ENCODE data around the gene C1QBP. TPM values are rescaled to one million over a fixed set of nuclear protein-coding genes. Genes with fewer than 3 reads are reported as not detected.
A peak's percentile ranks its signal among the peaks of the same experiment; 100 is the strongest.
"Not testable (repeated sequence)": the region's sequence is repeated elsewhere in the genome, so short reads cannot be mapped to it uniquely, and the experiment has no call there.

The C1QBP gene
- total RNA-seq, 2 donors from 2014 or later, result 234 to 350 TPM

- no peaks in the 10 kb centered on the region for H3K9me3 Mint-ChIP-seq
- H3K27ac Mint-ChIP-seq, result no peak overlapping the region
- DNase-seq (ENCODE audit: low spot score in 2 of 2) (no peak), ATAC-seq (no peak)
- peaks cover 15 to 26% of the 10 kb centered on the region in 2 donors for H3K36me3 Mint-ChIP-seq
Measured at GRCh38 chr17:5443728-5444127, 4.8 kb upstream of the C1QBP start.

- ATAC-seq (no peak), DNase-seq (ENCODE audit: low spot score in 2 of 2) (no peak)
- Mint-ChIP-seq H3K9me3 (no peaks in the 10 kb centered on the region), H3K36me3 (peaks cover 23 to 37% of the 10 kb centered on the region in 2 donors), H3K27ac (peak overlapping the region; percentile 84 to 87)
Measured at GRCh38 chr17:5439446-5439764, 450 bp upstream of the C1QBP start.

- ATAC-seq (no peak), DNase-seq (ENCODE audit: low spot score in 2 of 2) (no peak)
- peak overlapping the region; percentile 88 to 96 for H3K27ac Mint-ChIP-seq
- no peaks in the 10 kb centered on the region for H3K9me3 Mint-ChIP-seq
- H3K36me3 Mint-ChIP-seq, result peaks cover 18 to 40% of the 10 kb centered on the region in 2 donors
Measured at GRCh38 chr17:5437721-5438317, 1.1 kb downstream of the C1QBP start.

GRCh38 chr17:5435781-5436315 lies 3.1 kb downstream of the C1QBP start:
- H3K36me3 Mint-ChIP-seq, result peaks cover 18 to 45% of the 10 kb centered on the region in 2 donors
- H3K9me3 Mint-ChIP-seq; ATAC-seq; DNase-seq (ENCODE audit: low spot score in 2 of 2): not testable (repeated sequence)
- H3K27ac Mint-ChIP-seq, result peak overlapping the region in 1 of 2 donors; percentile 90

- no peaks in the 10 kb centered on the region for H3K9me3 Mint-ChIP-seq
- peak overlapping the region; percentile 76 to 86 for H3K27ac Mint-ChIP-seq
Measured at GRCh38 chr17:5434984-5435383, 4.0 kb downstream of the C1QBP start.

GRCh38 chr17:5431949-5432556 lies 6.9 kb downstream of the C1QBP start:
- ATAC-seq (no peak), DNase-seq (ENCODE audit: low spot score in 2 of 2) (no peak)
- H3K9me3 Mint-ChIP-seq, result no peaks in the 10 kb centered on the region
- peak overlapping the region; percentile 65 to 81 for H3K27ac Mint-ChIP-seq
- H3K36me3 Mint-ChIP-seq, result peaks cover 10 to 33% of the 10 kb centered on the region in 2 donors

More at GRCh38 chr17:5434984-5435383, 4.0 kb downstream of the C1QBP start:
- DNase-seq (ENCODE audit: low spot score in 2 of 2) (no peak), ATAC-seq (no peak)
- H3K36me3 Mint-ChIP-seq, result peaks cover 18 to 50% of the 10 kb centered on the region in 2 donors

- Mint-ChIP-seq H3K27ac (peak overlapping the region; percentile 65 to 82), H3K36me3 (peaks cover 10 to 25% of the 10 kb centered on the region in 2 donors)
- not testable (repeated sequence) for DNase-seq (ENCODE audit: low spot score in 2 of 2); H3K9me3 Mint-ChIP-seq; ATAC-seq
Measured at GRCh38 chr17:5431234-5431633, 7.7 kb downstream of the C1QBP start.

GRCh38 chr17:5430413-5430999 lies 8.4 kb downstream of the C1QBP start:
- Mint-ChIP-seq H3K27ac (peak overlapping the region; percentile 65 to 82), H3K36me3 (peaks cover 14 to 29% of the 10 kb centered on the region in 2 donors)
- no peak for DNase-seq (ENCODE audit: low spot score in 2 of 2)

GRCh38 chr17:5429191-5429887 lies 9.6 kb downstream of the C1QBP start:
- H3K9me3 Mint-ChIP-seq, result no peaks in the 10 kb centered on the region
- peak overlapping the region in 1 of 2 donors; percentile 75 for H3K27ac Mint-ChIP-seq
- H3K36me3 Mint-ChIP-seq, result peaks cover 11 to 24% of the 10 kb centered on the region in 2 donors
- ATAC-seq, result no peak
- DNase-seq (ENCODE audit: low spot score in 2 of 2), result no peak

More at GRCh38 chr17:5430413-5430999, 8.4 kb downstream of the C1QBP start:
- H3K9me3 Mint-ChIP-seq, result no peaks in the 10 kb centered on the region
- no peak for ATAC-seq

- Mint-ChIP-seq H3K9me3 (no peaks in the 10 kb centered on the region), H3K36me3 (peaks cover 15 to 33% of the 10 kb centered on the region in 2 donors), H3K27ac (peak overlapping the region in 1 of 2 donors; percentile 15)
- ATAC-seq (no peak), DNase-seq (ENCODE audit: low spot score in 2 of 2) (no peak)
Measured at GRCh38 chr17:5425826-5426225, 13.1 kb downstream of the C1QBP start.

GRCh38 chr17:5424909-5425308 lies 14.0 kb downstream of the C1QBP start:
- ATAC-seq, result no peak
- no peaks in the 10 kb centered on the region for H3K9me3 Mint-ChIP-seq
- peaks cover 24 to 36% of the 10 kb centered on the region in 2 donors for H3K36me3 Mint-ChIP-seq
- no peak for DNase-seq (ENCODE audit: low spot score in 2 of 2)
- peak overlapping the region; percentile 15 to 25 for H3K27ac Mint-ChIP-seq

- no peak for ATAC-seq
- Mint-ChIP-seq H3K9me3 (no peaks in the 10 kb centered on the region), H3K36me3 (peaks cover 33 to 38% of the 10 kb centered on the region in 2 donors), H3K27ac (no peak overlapping the region)
- no peak for DNase-seq (ENCODE audit: low spot score in 2 of 2)
Measured at GRCh38 chr17:5422505-5422904, 16.4 kb downstream of the C1QBP start.

GRCh38 chr17:5419959-5420653 lies 18.8 kb downstream of the C1QBP start, which contains the start of gene RPAIN:
Gene RPAIN (plus strand): TSS chr17:5420182. CDS start chr17:5420211, 29 bp downstream.
- peak within 1 kb of the TSS; percentile 98 to 99 for H3K27ac Mint-ChIP-seq
- no peaks in the 10 kb centered on the region for H3K9me3 Mint-ChIP-seq
- ATAC-seq (peak; percentile 38 to 76), DNase-seq (ENCODE audit: low spot score in 2 of 2) (peak in 1 of 2 donors; percentile 80)
- H3K36me3 Mint-ChIP-seq, result peaks cover 29 to 36% of the 10 kb centered on the region in 2 donors

GRCh38 chr17:5419356-5419958 lies 19.5 kb downstream of the C1QBP start, which contains the start of gene NUP88:
Gene NUP88 (minus strand): TSS chr17:5419662. CDS start chr17:5419650, 12 bp downstream.
- ATAC-seq (peak; percentile 92 to 97), DNase-seq (ENCODE audit: low spot score in 2 of 2) (peak; percentile 94 to 97)
- no peaks in the 10 kb centered on the region for H3K9me3 Mint-ChIP-seq
- peak within 1 kb of the TSS; percentile 98 to 99 for H3K27ac Mint-ChIP-seq
- peaks cover 29 to 36% of the 10 kb centered on the region in 2 donors for H3K36me3 Mint-ChIP-seq

GRCh38 chr17:5418858-5419355 lies 20.0 kb downstream of the C1QBP start:
- Mint-ChIP-seq H3K27ac (peak overlapping the region; percentile 98 to 99), H3K36me3 (peaks cover 29 to 36% of the 10 kb centered on the region in 2 donors), H3K9me3 (no peaks in the 10 kb centered on the region)
- peak; percentile 51 to 63 for DNase-seq (ENCODE audit: low spot score in 2 of 2)
- peak; percentile 40 to 46 for ATAC-seq

Data from activated naive CD4-positive, alpha-beta T cell treated with anti-CD3 and anti-CD28 coated beads, Interleukin-2, amount 50 U/mL, for 72 hours (primary cell).